Naive thymus-derived CD4-positive, alpha-beta T cell (primary cell): ENCODE data around the gene IRF3. TPM values are rescaled to one million over a fixed set of nuclear protein-coding genes. Genes with fewer than 3 reads are reported as not detected.
A peak's percentile ranks its signal among the peaks of the same experiment; 100 is the strongest.

Experiments used
- ATAC-seq: fragments of 150-1000 bp; cut with Tn5 transposase; 2 replicates; pipeline ENCODE4 v1.10.0; 2021; ENCODE audit warnings: mild to moderate bottlenecking, moderate library complexity
- CTCF ChIA-PET: fragments of 350-600 bp; sonication (Branson Sonifier 250); formaldehyde crosslinking; loops from one replicate; lab custom pipeline; 2021; ENCODE audit warnings: antibody characterized with exemption; lab: Charles Lee
- POLR2A ChIA-PET: fragments of 350-600 bp; sonication (Branson Sonifier 250); formaldehyde crosslinking; loops from one replicate; lab custom pipeline; 2021; ENCODE audit warnings: antibody characterized with exemption, inconsistent platforms; lab: Charles Lee
- DNase-seq, 9 donors: peaks; one replicate each; pipeline versions ENCODE4 v3.0.0 to v3.0.0-alpha.2; 2020 to 2022; ENCODE audit warnings: mixed read lengths in 1 of 9
- H3K27ac ChIP-seq: one replicate; pipeline ENCODE4 v1.7.0; 2013; ENCODE audit warnings: mild to moderate bottlenecking, low read depth, low read length, moderate library complexity
- H3K27me3 ChIP-seq, 2 donors: one replicate each; pipeline ENCODE4 v1.7.0; 2013; ENCODE audit warnings: low read length in 2 of 2, mild to moderate bottlenecking in 2 of 2, moderate library complexity in 2 of 2; ENCODE audit not compliant: control insufficient read depth in 2 of 2, insufficient read depth in 2 of 2
- H3K36me3 ChIP-seq, 3 experiments: 1 replicate in 2 of 3; 2 replicates in 1 of 3; pipeline ENCODE4 v1.7.0; 2013; ENCODE audit warnings: low read length in 3 of 3, mild to moderate bottlenecking in 3 of 3, moderate library complexity in 1 of 3; ENCODE audit not compliant: insufficient read depth in 3 of 3, control insufficient read depth in 2 of 3
- H3K4me1 ChIP-seq, 2 donors: one replicate each; pipeline ENCODE4 v1.7.0; 2013; ENCODE audit warnings: low read length in 2 of 2, mild to moderate bottlenecking in 2 of 2, moderate library complexity in 1 of 2; ENCODE audit not compliant: control insufficient read depth in 2 of 2, insufficient read depth in 2 of 2
- H3K4me3 ChIP-seq: 2 replicates; pipeline ENCODE4 v1.7.0; 2013; ENCODE audit warnings: mild to moderate bottlenecking, low read length
- H3K9me3 ChIP-seq, 3 experiments: 1 replicate in 2 of 3; 2 replicates in 1 of 3; pipeline ENCODE4 v1.7.0; 2013; ENCODE audit warnings: low read length in 3 of 3; ENCODE audit not compliant: control insufficient read depth in 2 of 3
- H3K27ac Mint-ChIP-seq, 9 donors: one replicate each; pipeline ENCODE4 v1.8.0; 2020 to 2022; ENCODE audit warnings: mixed read lengths in 9 of 9, mild to moderate bottlenecking in 8 of 9, moderate library complexity in 5 of 9, inconsistent platforms in 2 of 9
- H3K27me3 Mint-ChIP-seq, 5 donors: one replicate each; pipeline ENCODE4 v1.8.0; 2021 to 2022; ENCODE audit warnings: mixed read lengths in 5 of 5, mild to moderate bottlenecking in 1 of 5
- H3K36me3 Mint-ChIP-seq, 5 donors: one replicate each; pipeline ENCODE4 v1.8.0; 2020 to 2022; ENCODE audit warnings: mixed read lengths in 5 of 5, mild to moderate bottlenecking in 3 of 5, inconsistent platforms in 1 of 5
- H3K4me1 Mint-ChIP-seq, 7 donors: one replicate each; pipeline ENCODE4 v1.8.0; 2020 to 2022; ENCODE audit warnings: mixed read lengths in 7 of 7, mild to moderate bottlenecking in 3 of 7, inconsistent platforms in 1 of 7
- H3K4me3 Mint-ChIP-seq, 10 donors: one replicate each; pipeline ENCODE4 v1.8.0; 2020 to 2022; ENCODE audit warnings: mild to moderate bottlenecking in 10 of 10, mixed read lengths in 10 of 10, moderate library complexity in 6 of 10, inconsistent platforms in 2 of 10
- H3K9me3 Mint-ChIP-seq, 11 donors: one replicate each; pipeline ENCODE4 v1.8.0; 2020 to 2022; ENCODE audit warnings: mixed read lengths in 11 of 11, mild to moderate bottlenecking in 4 of 11, inconsistent platforms in 1 of 11, moderate library complexity in 1 of 11
- intact Hi-C, 2 donors: fragments of 100-400 bp; cut with micrococcal nuclease; formaldehyde crosslinking; loops; one replicate each; pipeline ENCODE4 v1.15.1; 2023
- polyA plus RNA-seq, 2 donors: library from polyadenylated mRNA; unstranded; fragments of 300-500 nt; fragmentation: Illumina TruSeq; gene quantifications; one replicate each; pipeline ENCODE4 v1.2.3, GENCODE V29; 2021
- total RNA-seq, 6 experiments: library from RNA in 5 of 6; stranded (reverse) in 5 of 6; gene quantifications; 1 replicate in 5 of 6; 2 replicates in 1 of 6; pipeline ENCODE4 v1.2.3 and lab custom pipeline; 2021 to 2026

Gene IRF3
- total and polyA plus RNA-seq, 7 experiments from 2014 or later: 55.5 to 346 (median 178) TPM

DNA sequence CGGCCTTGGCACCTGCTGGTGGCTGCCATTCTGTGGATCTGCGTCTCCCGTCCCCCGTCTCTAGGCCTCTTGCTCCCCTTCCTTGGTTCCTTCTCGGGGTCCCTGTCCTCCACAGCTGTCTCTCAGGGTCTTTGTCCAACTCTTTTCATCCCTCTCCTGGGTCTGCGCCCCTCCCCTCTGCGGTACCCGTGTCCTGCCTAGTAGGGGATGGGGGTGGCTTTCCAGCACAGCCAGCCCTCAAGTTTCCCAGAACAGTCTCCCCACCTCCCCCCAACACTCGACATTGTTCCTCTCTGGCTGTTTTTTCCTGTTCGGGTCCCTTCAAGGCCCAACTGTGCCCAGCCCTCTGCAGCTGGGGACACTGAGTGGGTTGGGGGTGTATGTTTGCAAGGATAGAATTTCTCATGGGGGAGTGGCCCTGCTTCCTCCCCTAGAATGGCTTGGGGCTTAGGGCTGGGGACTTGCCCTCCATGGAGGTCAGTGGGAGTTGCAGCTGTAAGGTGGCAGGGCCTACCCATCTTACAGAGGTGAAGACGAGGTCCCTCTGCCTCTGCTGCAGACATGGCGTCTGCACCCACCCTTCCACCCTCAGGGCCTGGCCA is 23.0 kb upstream of the IRF3 start:
- H3K4me3 ChIP-seq: no peak overlapping the region
- Mint-ChIP-seq H3K4me1 (peaks cover 20 to 38% (median 25%) of the 10 kb centered on the region in 7 donors), H3K27me3 (peaks cover 0 to 15% (median 9%) of the 10 kb centered on the region in 5 donors), H3K4me3 (peak overlapping the region in 1 of 10 donors; percentile 38), H3K27ac (peak overlapping the region in 3 of 9 donors; percentile 12 to 62 (median 38)), H3K9me3 (peaks cover 0 to 3% (median 0%) of the 10 kb centered on the region in 11 donors), H3K36me3 (peaks cover 0 to 14% (median 6%) of the 10 kb centered on the region in 5 donors)
- DNase-seq (no peak), ATAC-seq (no peak)
- H3K4me1 ChIP-seq: peaks cover 4 to 12% of the 10 kb centered on the region in 2 donors
- H3K27ac ChIP-seq: no peak overlapping the region
- intact Hi-C loops: no loop called here
- H3K9me3 ChIP-seq: no peaks in the 10 kb centered on the region
- POLR2A ChIA-PET: interaction anchor here (0.5 to 1.1 kb wide), 5 partner anchors 8 to 721 kb away, joined by 3 read pairs; no protein-coding TSS in a partner anchor
- peaks cover 0 to 43% (median 0%) of the 10 kb centered on the region in 3 experiments for H3K36me3 ChIP-seq
- no peaks in the 10 kb centered on the region for H3K27me3 ChIP-seq
- CTCF ChIA-PET: interaction anchor here (1.0 kb wide), 1 partner anchor 118 kb away, joined by 3 read pairs; no protein-coding TSS in a partner anchor

DNA sequence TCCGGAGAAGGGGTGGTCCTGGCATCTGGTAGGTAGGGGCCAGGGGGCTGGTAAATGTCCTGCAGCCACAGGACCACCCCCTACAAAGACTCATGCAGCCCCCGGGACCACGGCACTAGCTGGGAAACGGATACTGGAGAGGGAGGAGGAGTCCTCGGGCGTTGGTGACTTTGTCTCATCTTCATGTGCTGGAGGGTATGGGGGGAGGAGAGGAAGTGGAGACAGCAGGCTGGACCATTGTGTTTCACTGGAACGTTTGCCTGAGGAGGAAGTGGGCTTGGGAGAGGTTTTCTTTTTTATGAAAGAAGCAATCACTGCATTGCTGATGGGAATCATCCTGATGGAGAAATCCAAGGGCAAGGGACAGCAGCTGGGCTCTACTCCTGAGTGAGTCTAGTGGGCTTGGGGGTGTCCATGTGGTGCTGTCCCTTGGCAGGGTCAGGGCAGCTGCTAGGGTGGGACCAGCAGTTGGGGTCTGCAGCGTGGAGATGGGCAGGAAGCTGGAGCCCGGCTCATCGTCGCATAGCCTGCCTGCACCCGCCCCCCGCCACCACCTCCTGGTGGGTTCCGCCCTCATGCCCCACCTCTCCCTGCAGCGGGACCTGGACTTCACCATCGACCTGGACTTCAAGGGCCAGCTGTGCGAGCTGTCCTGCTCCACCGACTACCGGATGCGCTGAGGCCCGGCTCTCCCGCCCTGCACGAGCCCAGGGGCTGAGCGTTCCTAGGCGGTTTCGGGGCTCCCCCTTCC is 22.1 kb upstream of the IRF3 start:
- Histone ChIP-seq H3K4me3 (no peak overlapping the region), H3K27me3 (no peaks in the 10 kb centered on the region), H3K27ac (no peak overlapping the region), H3K9me3 (no peaks in the 10 kb centered on the region), H3K4me1 (peaks cover 4 to 12% of the 10 kb centered on the region in 2 donors), H3K36me3 (peaks cover 0 to 49% (median 0%) of the 10 kb centered on the region in 3 experiments)
- ATAC-seq (no peak), DNase-seq (no peak)
- Mint-ChIP-seq H3K27me3 (peaks cover 0 to 15% (median 9%) of the 10 kb centered on the region in 5 donors), H3K4me3 (peak overlapping the region in 1 of 10 donors; percentile 25), H3K27ac (peak overlapping the region in 2 of 9 donors; percentile 20 to 53), H3K4me1 (peaks cover 20 to 38% (median 25%) of the 10 kb centered on the region in 7 donors), H3K36me3 (peaks cover 0 to 14% (median 6%) of the 10 kb centered on the region in 5 donors), H3K9me3 (peaks cover 0 to 3% (median 0%) of the 10 kb centered on the region in 11 donors)
- ChIA-PET POLR2A (interaction anchor here (1.0 kb wide), 1 partner anchor 24 kb away, joined by 3 read pairs; no protein-coding TSS in a partner anchor), CTCF (interaction anchor here (0.6 to 0.7 kb wide), 2 partner anchors 117 to 181 kb away, joined by 3 read pairs; no protein-coding TSS in a partner anchor)
- intact Hi-C loops: no loop called here

DNA sequence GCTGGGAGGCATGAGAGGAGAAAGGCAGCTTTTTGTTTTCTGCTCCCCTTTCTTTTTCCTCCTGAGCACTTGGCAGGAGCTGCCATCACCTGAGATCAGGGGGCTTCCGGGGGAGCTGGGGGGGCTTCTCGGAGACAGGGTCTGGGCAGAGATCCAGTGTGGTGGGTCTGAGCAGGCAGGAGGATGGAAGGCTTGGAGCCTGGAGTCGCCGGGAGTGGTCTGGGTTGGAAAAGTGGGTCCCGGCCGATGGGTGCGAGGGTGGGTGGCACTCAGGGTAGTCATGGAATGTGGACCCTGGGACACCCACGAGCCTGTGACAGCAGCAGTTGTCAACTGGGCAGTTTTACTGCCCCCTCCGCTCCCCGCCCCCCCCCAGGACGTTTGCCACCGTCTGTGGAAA is 21.5 kb upstream of the IRF3 start:
- intact Hi-C loops: no loop called here
- Mint-ChIP-seq H3K27ac (peak overlapping the region in 1 of 9 donors; percentile 25), H3K36me3 (peaks cover 0 to 19% (median 6%) of the 10 kb centered on the region in 5 donors), H3K9me3 (peaks cover 0 to 3% (median 0%) of the 10 kb centered on the region in 11 donors), H3K4me1 (peaks cover 20 to 34% (median 22%) of the 10 kb centered on the region in 7 donors), H3K4me3 (no peak overlapping the region), H3K27me3 (peaks cover 0 to 12% (median 9%) of the 10 kb centered on the region in 5 donors)
- no peaks in the 10 kb centered on the region for H3K27me3 ChIP-seq
- POLR2A ChIA-PET: interaction anchor here (1.0 kb wide), 1 partner anchor 23 kb away, joined by 3 read pairs; no protein-coding TSS in a partner anchor
- CTCF ChIA-PET: interaction anchor here (0.7 kb wide), 1 partner anchor 180 kb away, joined by 3 read pairs; no protein-coding TSS in a partner anchor
- H3K4me3 ChIP-seq: no peak overlapping the region
- no peak for DNase-seq
- H3K9me3 ChIP-seq: no peaks in the 10 kb centered on the region
- no peak for ATAC-seq
- peaks cover 4 to 12% of the 10 kb centered on the region in 2 donors for H3K4me1 ChIP-seq
- no peak overlapping the region for H3K27ac ChIP-seq
- H3K36me3 ChIP-seq: peaks cover 0 to 54% (median 3%) of the 10 kb centered on the region in 3 experiments

DNA sequence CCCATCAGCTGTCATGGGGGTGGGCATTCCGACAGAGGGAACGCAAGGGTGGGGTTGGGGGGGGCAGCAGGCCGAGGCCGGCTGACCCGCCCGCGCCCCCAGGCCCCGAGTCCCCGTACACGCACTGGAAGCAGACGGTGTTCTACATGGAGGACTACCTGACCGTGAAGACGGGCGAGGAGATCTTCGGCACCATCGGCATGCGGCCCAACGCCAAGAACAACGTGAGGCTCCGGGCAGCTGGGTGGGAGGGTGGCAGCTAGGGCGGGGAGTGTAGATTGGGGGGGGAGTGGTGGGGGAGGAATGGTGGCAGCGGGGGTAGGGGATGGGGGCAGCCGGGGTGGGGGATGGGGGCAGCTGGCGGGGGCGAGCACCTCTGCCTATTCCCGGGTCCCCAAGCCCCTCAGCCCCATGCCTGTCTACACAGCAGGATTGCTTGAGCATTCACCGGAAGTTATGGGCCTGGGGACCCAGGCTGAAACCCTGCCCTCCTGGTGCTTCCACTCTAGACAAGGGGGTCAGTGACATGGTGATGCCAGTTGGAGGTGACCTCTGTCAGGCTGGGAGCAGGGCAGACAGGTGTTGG is 20.9 kb upstream of the IRF3 start:
- H3K36me3 ChIP-seq: peaks cover 0 to 60% (median 8%) of the 10 kb centered on the region in 3 experiments
- intact Hi-C loops: no loop called here
- no peak overlapping the region for H3K27ac Mint-ChIP-seq
- DNase-seq (no peak), ATAC-seq (no peak)
- H3K9me3 Mint-ChIP-seq: peaks cover 0 to 3% (median 0%) of the 10 kb centered on the region in 11 donors
- H3K27ac ChIP-seq: no peak overlapping the region
- H3K4me3 ChIP-seq: no peak overlapping the region
- CTCF ChIA-PET: interaction anchor here (0.7 kb wide), 1 partner anchor 180 kb away, joined by 3 read pairs; no protein-coding TSS in a partner anchor
- H3K4me1 ChIP-seq: peaks cover 4 to 12% of the 10 kb centered on the region in 2 donors
- H3K4me1 Mint-ChIP-seq: peaks cover 19 to 32% (median 22%) of the 10 kb centered on the region in 7 donors
- POLR2A ChIA-PET: interaction anchor here (1.5 kb wide), 1 partner anchor 10 kb away, joined by 4 read pairs; the partner anchor contains the start of gene PRMT1
- H3K9me3 ChIP-seq: no peaks in the 10 kb centered on the region
- H3K27me3 ChIP-seq: no peaks in the 10 kb centered on the region
- peaks cover 0 to 19% (median 6%) of the 10 kb centered on the region in 5 donors for H3K36me3 Mint-ChIP-seq
- H3K4me3 Mint-ChIP-seq: no peak overlapping the region
- H3K27me3 Mint-ChIP-seq: peaks cover 0 to 12% (median 9%) of the 10 kb centered on the region in 5 donors

DNA sequence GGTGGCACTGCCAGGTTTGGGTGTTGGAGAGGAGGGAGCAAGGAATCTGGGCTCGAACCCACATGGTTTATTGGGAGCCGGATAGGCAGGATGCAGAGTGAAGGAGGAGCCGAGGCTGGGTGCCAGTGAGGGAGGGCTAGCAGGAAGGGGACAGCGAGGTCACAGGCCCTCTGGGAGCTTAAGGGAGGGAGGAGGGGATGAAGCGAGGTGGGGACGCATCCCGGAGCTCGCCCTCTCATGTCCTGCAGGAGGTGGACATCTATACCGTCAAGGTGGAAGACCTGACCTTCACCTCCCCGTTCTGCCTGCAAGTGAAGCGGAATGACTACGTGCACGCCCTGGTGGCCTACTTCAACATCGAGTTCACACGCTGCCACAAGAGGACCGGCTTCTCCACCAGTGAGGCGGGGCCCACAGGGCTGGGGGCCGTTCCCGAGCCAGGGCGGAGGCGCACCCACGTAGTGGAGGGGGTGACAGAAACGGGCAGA is 20.2 kb upstream of the IRF3 start:
- H3K27me3 ChIP-seq: no peaks in the 10 kb centered on the region
- Mint-ChIP-seq H3K4me1 (peaks cover 14 to 29% (median 17%) of the 10 kb centered on the region in 7 donors), H3K27ac (no peak overlapping the region), H3K4me3 (no peak overlapping the region), H3K27me3 (peaks cover 0 to 8% (median 7%) of the 10 kb centered on the region in 5 donors), H3K9me3 (peaks cover 0 to 3% (median 0%) of the 10 kb centered on the region in 11 donors), H3K36me3 (peaks cover 0 to 20% (median 6%) of the 10 kb centered on the region in 5 donors)
- CTCF ChIA-PET: no interaction called here
- DNase-seq (no peak), ATAC-seq (no peak)
- H3K4me1 ChIP-seq: peaks cover under 1 to 11% of the 10 kb centered on the region in 2 donors
- H3K4me3 ChIP-seq: no peak overlapping the region
- intact Hi-C loops: no loop called here
- POLR2A ChIA-PET: interaction anchor here (1.5 kb wide), 1 partner anchor 9 kb away, joined by 4 read pairs; the partner anchor contains the start of gene PRMT1
- no peak overlapping the region for H3K27ac ChIP-seq
- H3K9me3 ChIP-seq: no peaks in the 10 kb centered on the region
- peaks cover 0 to 65% (median 8%) of the 10 kb centered on the region in 3 experiments for H3K36me3 ChIP-seq
